ACC112 (cell line): ENCODE data around the gene HEXIM1.

Experiments used
- H2AFZ ChIP-seq: fragments of 200-600 bp; sonication (generic); one replicate; pipeline ENCODE4 v1.6.0; 2017; ENCODE audit warnings: antibody characterized with exemption, low read length; ENCODE audit not compliant: unreplicated experiment
- H3K27ac ChIP-seq: fragments of 200-600 bp; sonication (generic); 2 replicates; pipeline ENCODE4 v1.5.1; 2014; ENCODE audit warnings: low read depth, mild to moderate bottlenecking, antibody characterized with exemption, low read length, moderate library complexity
- H3K27me3 ChIP-seq: fragments of 200-600 bp; sonication (generic); 2 replicates; pipeline ENCODE4 v1.6.1; 2014; ENCODE audit warnings: mild to moderate bottlenecking, antibody characterized with exemption, low read length, moderate library complexity, mixed read lengths; ENCODE audit not compliant: insufficient read depth
- H3K36me3 ChIP-seq: fragments of 200-600 bp; sonication (generic); 2 replicates; pipeline ENCODE4 v1.6.1; 2016; ENCODE audit warnings: mild to moderate bottlenecking, antibody characterized with exemption, low read length, moderate library complexity, mixed read lengths; ENCODE audit not compliant: insufficient read depth
- H3K4me1 ChIP-seq: fragments of 200-600 bp; sonication (generic); one replicate; pipeline ENCODE4 v1.6.1; 2016; ENCODE audit warnings: low read length, mixed read lengths; ENCODE audit not compliant: insufficient read depth, unreplicated experiment, control insufficient read depth
- H3K4me3 ChIP-seq: fragments of 200-600 bp; sonication (generic); 2 replicates; pipeline ENCODE4 v1.5.1; 2014; ENCODE audit warnings: mild to moderate bottlenecking, low read depth, low read length
- H3K79me2 ChIP-seq: fragments of 200-600 bp; sonication (generic); one replicate; pipeline ENCODE4 v1.6.0; 2016; ENCODE audit warnings: low read length; ENCODE audit not compliant: control insufficient read depth, unreplicated experiment, insufficient read depth

Gene HEXIM1

DNA sequence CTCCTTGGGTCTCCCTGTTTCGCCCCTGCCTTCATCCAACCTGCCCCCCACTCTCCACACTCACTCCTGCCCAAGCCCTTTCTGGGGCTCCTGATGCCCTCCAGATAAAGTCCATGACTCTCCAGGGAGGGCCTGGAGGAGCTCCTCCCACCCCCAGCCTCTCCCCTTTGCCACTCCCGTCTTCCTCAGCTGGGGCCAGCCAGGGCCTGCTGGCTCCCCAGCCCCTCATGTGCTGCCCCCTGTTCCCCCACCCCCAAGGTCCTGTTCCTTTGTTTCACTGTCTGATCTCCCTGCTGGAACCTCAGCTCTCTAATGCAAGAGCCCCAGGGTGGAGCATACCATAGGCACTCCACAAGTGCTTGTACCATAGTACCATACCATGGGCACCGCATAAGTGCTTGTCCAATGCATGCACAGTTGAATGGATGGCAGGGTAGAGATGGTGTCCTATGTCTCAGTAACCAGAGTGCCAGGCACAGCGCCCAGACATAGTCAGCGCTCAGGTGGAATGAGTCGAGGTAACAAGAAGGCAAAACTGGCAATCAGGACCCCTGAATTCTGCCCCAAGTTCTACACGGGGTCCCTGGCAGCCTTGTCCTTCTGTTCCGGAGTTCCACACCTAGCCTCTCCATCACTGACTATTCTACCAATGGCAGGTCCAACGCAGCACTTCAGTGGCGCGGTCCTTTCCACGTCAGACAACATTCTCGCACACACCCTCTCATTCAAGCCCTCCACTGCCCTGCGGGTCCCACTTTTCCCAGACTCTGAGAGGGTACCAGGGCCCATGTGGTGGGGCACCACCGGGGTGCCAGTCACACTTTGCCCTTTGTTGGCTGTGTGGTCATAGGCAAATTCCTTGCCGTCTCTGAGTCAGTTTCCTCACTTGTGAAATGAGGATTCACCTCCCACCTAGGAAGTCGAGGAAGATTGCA, 17.3 kb upstream of the HEXIM1 start:
- Histone ChIP-seq H3K4me1 (peaks cover 18% of the 10 kb centered on the region), H3K36me3 (no peaks in the 10 kb centered on the region), H3K27ac (no peak overlapping the region), H3K79me2 (no peaks in the 10 kb centered on the region), H3K27me3 (no peaks in the 10 kb centered on the region), H3K4me3 (peak overlapping the region; percentile 85), H2AFZ (no peak overlapping the region)

DNA sequence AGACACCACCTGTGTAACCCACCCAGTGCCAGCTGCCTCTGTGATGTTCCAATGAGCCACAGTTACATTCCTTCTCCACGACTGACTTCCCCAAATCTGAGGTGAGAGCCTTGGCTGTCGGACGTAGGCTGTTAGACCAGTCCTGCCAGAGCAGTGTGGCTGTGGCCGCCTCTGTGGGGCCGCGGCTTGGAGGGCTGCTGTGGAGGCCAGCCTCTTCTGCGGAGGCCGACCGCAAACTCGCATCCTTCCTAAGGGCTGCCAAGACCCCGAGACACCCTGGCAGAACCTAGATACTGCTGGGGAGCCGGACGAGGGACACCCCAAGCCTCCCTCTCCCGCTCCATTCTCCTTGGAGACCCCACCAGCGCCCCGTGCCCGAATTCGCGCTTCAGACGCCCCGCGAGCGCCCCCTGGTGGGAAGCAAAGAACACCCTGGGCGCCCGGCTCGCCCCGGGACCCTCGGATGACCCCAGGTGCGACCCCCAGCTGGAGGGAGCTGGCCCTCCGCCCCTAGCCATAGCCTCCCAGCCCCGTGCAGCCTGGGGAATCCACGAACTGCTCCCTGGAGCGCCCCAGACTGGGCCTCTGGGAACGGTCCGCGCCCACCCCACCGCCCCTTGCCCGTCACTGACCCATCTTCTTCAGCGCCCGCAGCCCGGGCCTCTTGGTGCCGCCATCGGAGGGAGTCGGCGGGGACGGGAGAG, 16.5 kb upstream of the HEXIM1 start:
- Histone ChIP-seq H3K36me3 (no peaks in the 10 kb centered on the region), H3K79me2 (no peaks in the 10 kb centered on the region), H3K27ac (no peak overlapping the region), H2AFZ (peak overlapping the region; percentile 69), H3K27me3 (no peaks in the 10 kb centered on the region), H3K4me1 (peaks cover 26% of the 10 kb centered on the region), H3K4me3 (peak overlapping the region; percentile 85)

DNA sequence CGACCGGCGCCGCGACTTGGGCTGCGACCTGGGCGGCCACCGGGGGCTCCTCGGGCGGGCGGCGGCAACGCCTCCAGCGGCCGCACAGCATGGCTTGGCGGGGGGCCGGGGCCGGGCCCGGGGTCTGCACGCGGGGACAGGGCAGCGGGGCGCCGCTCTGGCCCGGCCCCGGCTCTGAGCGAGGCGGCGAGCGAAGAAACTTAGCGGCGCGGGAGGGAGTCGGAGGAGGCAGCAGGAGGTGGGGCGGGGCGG, 16.0 kb upstream of the HEXIM1 start, which contains the start of gene PLCD3:
Gene PLCD3, minus strand, starts transcription at position 196 of the 252 bp plus-strand sequence. Its CDS starts 105 bp downstream, at position 91.
- peak within 1 kb of the TSS; percentile 85 for H3K4me3 ChIP-seq
- peaks cover 26% of the 10 kb centered on the region for H3K4me1 ChIP-seq
- no peaks in the 10 kb centered on the region for H3K79me2 ChIP-seq
- H3K36me3 ChIP-seq: no peaks in the 10 kb centered on the region
- peak within 1 kb of the TSS; percentile 76 for H2AFZ ChIP-seq
- no peaks in the 10 kb centered on the region for H3K27me3 ChIP-seq
- peak within 1 kb of the TSS; percentile 63 for H3K27ac ChIP-seq

DNA sequence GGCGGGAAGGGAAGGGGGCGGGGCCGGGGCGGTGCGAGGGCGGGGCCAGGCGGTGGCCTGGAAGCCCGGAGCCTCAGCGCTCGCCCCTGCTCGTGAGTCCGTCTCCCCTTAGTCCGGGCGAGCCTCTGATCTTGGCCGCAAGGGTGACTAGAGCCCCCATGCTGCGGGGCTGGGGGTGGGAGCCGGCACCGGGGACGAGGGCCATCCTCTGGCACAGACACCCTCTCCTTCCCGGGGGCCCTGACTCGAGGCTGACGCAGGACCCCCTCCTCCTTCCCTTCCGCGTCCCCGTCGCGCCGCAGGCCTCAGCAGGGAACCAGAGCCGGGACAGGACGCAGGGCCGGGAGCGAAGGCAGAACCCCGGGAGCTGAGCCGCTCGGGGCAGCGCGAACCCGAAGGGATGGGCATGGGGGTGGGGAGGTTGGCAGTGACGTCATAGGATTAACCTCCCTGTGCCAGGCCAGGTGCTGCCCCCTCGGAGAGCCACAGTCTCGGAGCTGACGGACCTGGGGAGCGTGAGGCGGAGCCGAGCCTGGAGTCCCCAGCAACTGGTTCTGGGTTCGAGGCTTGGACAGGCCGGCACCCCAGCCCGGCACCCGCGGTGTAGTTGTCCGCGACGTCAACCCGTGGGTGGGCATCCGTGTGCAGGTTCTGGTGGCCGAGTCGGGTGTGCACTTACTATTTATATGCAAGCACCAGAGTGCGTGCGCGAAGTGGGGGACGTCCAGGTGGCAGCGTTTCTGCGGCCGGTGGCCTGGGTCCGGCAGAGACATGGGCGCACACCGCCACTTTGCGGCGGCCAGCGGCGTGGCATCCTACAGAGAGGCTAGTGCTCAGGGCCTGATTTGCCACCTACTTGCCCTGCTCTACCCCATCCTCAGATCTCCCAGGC, 15.5 kb upstream of the HEXIM1 start:
- Histone ChIP-seq H3K27me3 (no peaks in the 10 kb centered on the region), H3K4me3 (peak overlapping the region; percentile 85), H3K27ac (peak overlapping the region; percentile 63), H3K4me1 (peaks cover 21% of the 10 kb centered on the region), H3K36me3 (no peaks in the 10 kb centered on the region), H3K79me2 (no peaks in the 10 kb centered on the region), H2AFZ (peak overlapping the region; percentile 76)

DNA sequence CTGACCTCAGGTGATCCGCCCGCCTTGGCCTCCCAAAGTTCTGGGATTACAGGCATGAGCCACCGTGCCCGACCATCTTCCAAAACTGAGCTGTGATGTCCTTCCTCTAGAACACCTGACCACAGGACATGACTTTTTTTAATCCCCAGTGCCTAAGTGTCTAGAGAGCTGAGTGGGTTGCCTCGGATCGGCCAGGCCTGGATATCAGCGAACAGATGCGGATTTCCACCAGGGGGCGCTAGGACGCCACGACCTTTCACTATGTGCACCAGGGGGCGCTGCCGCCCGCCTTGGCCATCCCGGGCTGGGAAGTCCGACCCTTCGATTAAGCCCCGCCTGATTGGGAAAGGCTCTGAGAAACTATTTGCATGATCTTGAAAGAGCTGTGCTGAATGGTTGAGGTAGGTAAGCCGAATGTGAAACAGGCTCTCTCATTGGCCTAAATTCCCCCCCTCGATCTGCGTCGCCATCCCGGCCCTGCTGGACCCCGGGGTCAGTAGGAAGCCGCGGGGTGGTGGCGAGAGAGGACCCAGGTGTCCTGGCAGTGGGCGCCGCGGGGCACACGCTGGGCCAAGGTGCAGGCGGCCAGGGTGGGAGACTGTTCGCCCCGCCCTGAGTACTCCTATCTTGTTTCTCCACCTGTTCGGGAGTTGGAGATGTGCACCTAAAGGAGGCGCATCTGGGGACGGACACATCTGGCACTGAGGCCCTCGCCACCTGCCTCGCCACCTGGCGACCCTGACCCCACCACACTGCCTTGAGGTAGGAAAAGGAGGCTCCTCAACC, 12.9 kb upstream of the HEXIM1 start, which contains the start of gene ACBD4:
Gene ACBD4, plus strand, starts transcription at position 496 of the 786 bp plus-strand sequence. CDS start 458 bp downstream, outside the sequence.
- H3K27ac ChIP-seq: no peak within 1 kb of the TSS

DNA sequence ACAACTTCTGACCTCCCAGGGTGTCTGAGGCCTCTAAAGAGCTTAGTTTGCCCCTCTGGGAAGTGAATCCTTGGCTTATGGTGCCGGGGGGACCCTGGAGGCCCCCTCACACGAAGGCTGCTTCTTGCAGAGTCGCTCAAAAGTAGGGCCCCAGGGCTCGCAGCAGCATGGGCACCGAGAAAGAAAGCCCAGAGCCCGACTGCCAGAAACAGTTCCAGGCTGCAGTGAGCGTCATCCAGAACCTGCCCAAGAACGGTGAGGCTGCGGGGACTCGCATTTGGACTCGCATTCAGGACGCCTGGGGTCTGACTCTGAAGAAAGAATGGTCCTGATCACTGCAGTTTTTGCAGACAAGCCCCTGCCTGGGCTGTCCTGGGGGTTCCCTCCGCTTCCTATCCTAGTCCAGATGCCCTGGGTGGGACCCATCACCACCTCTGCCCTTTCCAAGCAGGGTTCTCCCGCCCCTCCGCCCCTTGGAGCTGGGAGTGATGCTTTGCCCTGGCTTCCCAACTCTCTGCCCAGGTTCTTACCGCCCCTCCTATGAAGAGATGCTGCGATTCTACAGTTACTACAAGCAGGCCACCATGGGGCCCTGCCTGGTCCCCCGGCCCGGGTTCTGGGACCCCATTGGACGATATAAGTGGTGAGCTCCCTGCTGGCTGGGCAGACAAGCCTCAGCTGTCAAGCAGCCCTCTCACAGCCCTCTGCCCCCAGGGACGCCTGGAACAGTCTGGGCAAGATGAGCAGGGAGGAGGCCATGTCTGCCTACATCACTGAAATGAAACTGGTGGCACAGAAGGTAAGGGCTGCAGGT, 12.1 kb upstream of the HEXIM1 start:
- peak overlapping the region; percentile 66 for H2AFZ ChIP-seq
- H3K27ac ChIP-seq: no peak overlapping the region
- H3K36me3 ChIP-seq: no peaks in the 10 kb centered on the region
- H3K4me3 ChIP-seq: peak overlapping the region; percentile 82
- no peaks in the 10 kb centered on the region for H3K27me3 ChIP-seq
- no peaks in the 10 kb centered on the region for H3K79me2 ChIP-seq
- peaks cover 14% of the 10 kb centered on the region for H3K4me1 ChIP-seq

More for the DNA sequence above, 12.9 kb upstream of the HEXIM1 start, which contains the start of gene ACBD4:
- Histone ChIP-seq H3K36me3 (no peaks in the 10 kb centered on the region), H3K79me2 (no peaks in the 10 kb centered on the region), H3K4me1 (peaks cover 14% of the 10 kb centered on the region), H3K27me3 (no peaks in the 10 kb centered on the region), H3K4me3 (peak within 1 kb of the TSS; percentile 82), H2AFZ (peak within 1 kb of the TSS; percentile 66)

DNA sequence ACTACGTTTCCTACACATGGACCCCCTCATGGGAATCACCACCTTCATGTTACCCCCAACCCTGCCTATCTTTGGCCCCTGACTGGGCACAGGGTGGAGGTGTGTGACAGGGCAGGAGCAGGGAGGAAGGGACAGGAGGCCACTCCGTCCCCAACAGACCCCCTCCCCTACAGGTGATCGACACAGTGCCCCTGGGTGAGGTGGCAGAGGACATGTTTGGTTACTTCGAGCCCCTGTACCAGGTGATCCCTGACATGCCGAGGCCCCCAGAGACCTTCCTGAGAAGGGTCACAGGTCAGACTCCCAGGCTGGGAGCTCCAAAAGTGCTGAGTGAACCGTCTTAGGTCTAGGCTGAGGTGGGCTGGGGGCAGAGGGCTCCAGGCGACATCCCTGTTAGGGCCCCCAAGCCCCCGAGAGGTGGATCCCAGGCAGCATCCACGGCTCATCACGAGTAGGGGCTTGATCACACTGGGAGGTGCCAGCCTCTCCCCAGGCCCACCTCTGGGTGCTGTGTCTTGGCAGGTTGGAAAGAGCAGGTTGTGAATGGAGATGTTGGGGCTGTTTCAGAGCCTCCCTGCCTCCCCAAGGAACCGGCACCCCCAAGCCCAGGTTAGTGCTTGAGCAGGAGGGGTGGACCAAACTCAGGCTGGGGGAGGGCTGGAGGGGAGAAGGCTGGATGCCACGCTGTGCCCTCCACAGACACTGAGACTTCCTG, 11.3 kb upstream of the HEXIM1 start:
- H3K79me2 ChIP-seq: no peaks in the 10 kb centered on the region
- H3K27me3 ChIP-seq: no peaks in the 10 kb centered on the region
- H3K36me3 ChIP-seq: no peaks in the 10 kb centered on the region
- H3K27ac ChIP-seq: no peak overlapping the region
- peaks cover 10% of the 10 kb centered on the region for H3K4me1 ChIP-seq
- H2AFZ ChIP-seq: no peak overlapping the region
- H3K4me3 ChIP-seq: no peak overlapping the region

DNA sequence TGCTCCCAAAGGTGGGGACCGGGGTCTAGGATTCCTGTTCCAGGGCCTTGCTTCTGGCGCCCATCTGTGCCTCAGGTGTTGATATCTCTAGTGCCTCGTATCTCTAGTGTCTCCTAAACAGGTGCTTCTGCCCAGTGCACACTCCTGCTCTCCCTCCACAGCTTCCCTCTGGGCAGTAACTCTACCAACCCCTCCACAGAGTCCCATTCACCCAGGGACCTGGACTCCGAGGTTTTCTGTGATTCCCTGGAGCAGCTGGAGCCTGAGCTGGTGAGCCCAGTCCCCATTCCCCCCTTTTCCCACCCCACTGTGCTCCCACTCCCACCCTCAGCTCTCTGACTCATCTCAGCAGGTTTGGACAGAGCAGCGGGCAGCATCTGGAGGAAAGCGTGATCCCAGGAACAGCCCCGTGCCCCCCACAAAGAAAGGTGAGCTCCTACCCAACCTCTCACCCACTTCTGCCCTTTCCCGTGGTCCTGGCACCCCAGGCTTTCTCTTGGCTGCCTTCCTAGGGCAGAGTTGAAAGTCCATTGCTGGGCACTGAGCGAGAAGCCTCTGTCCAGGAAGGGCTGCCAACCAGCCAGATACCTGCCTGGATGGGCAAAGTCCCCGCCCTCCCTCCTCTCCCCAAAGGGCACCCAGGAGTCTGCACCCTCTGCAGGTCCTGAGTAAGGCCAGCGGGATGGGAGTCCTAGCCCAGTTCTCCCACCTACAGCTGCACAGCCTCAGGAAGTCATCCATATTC, 10.5 kb upstream of the HEXIM1 start:
- Histone ChIP-seq H3K79me2 (no peaks in the 10 kb centered on the region), H3K27ac (no peak overlapping the region), H3K4me1 (peaks cover 10% of the 10 kb centered on the region), H2AFZ (no peak overlapping the region), H3K36me3 (no peaks in the 10 kb centered on the region), H3K4me3 (no peak overlapping the region), H3K27me3 (no peaks in the 10 kb centered on the region)
